SU-DHL-6 (cell line): ENCODE data around the gene THSD4.

ENCODE experiments used
- H2AFZ ChIP-seq: fragments of 200-600 bp; sonication (generic); 2 replicates; pipeline ENCODE4 v1.6.1; 2014; ENCODE audit warnings: low read depth, mild to moderate bottlenecking, moderate library complexity, mixed read lengths, antibody characterized with exemption, low read length; ENCODE audit not compliant: severe bottlenecking
- H3F3A ChIP-seq: fragments of 200-600 bp; shearing (Covaris generic); 2 replicates; pipeline ENCODE4 v1.6.0; 2016; ENCODE audit warnings: antibody characterized with exemption, mild to moderate bottlenecking; ENCODE audit not compliant: insufficient read depth
- H3K27ac ChIP-seq: fragments of 200-600 bp; sonication (generic); 2 replicates; pipeline ENCODE4 v1.5.1; 2016; ENCODE audit warnings: low read depth, mild to moderate bottlenecking, low read length, moderate library complexity, mixed read lengths
- H3K27me3 ChIP-seq: fragments of 200-600 bp; sonication (generic), shearing (Covaris generic); 2 replicates; pipeline ENCODE4 v1.6.0; 2014; ENCODE audit warnings: mild to moderate bottlenecking, low read length
- H3K36me3 ChIP-seq: fragments of 200-600 bp; sonication (generic); 2 replicates; pipeline ENCODE4 v1.6.1; 2014; ENCODE audit warnings: mild to moderate bottlenecking, low read length, mixed read lengths
- H3K4me2 ChIP-seq: fragments of 300-600, 200-600 bp; shearing (Covaris generic), sonication (generic); 2 replicates; pipeline ENCODE4 v1.6.0; 2014; ENCODE audit warnings: low read length, low read depth, mild to moderate bottlenecking; ENCODE audit not compliant: poor library complexity, severe bottlenecking
- H3K4me3 ChIP-seq: fragments of 200-600 bp; sonication (generic); 2 replicates; pipeline ENCODE4 v1.5.1; 2014; ENCODE audit warnings: antibody characterized with exemption, low read length, mild to moderate bottlenecking, mixed read lengths; ENCODE audit not compliant: insufficient read depth, poor library complexity, severe bottlenecking
- H3K79me2 ChIP-seq: fragments of 200-600 bp; sonication (generic); 2 replicates; pipeline ENCODE4 v1.6.1; 2014; ENCODE audit warnings: mild to moderate bottlenecking, low read length, moderate library complexity; ENCODE audit not compliant: insufficient read depth
- H3K9ac ChIP-seq: fragments of 200-600 bp; sonication (generic); 2 replicates; pipeline ENCODE4 v1.7.0; 2014; ENCODE audit warnings: mild to moderate bottlenecking, low read length
- H3K9me2 ChIP-seq: fragments of 200-600 bp; sonication (generic); replicated peaks from 2 replicates; pipeline ENCODE4 v1.6.1; 2014; ENCODE audit warnings: low read length; ENCODE audit not compliant: insufficient read depth
- H3K9me3 ChIP-seq: fragments of 200-600 bp; sonication (generic); 2 replicates; pipeline ENCODE4 v1.6.1; 2014; ENCODE audit warnings: low read length, mixed read lengths; ENCODE audit not compliant: insufficient read depth
- H4K20me1 ChIP-seq: fragments of 200-600 bp; sonication (generic); 2 replicates; pipeline ENCODE4 v1.6.1; 2014; ENCODE audit warnings: low read depth, mild to moderate bottlenecking, antibody characterized with exemption, low read length, moderate library complexity, mixed read lengths
- CTCF ChIP-seq: fragments of 200-600 bp; sonication (generic); IDR thresholded peaks from one replicate; pipeline ENCODE4 v1.5.1; 2017; ENCODE audit warnings: antibody characterized with exemption, mild to moderate bottlenecking, low read length, moderate library complexity; ENCODE audit not compliant: insufficient read depth, poor library complexity, severe bottlenecking
- EZH2phosphoT487 ChIP-seq: fragments of 200-600 bp; sonication (generic), shearing (Covaris generic); conservative IDR thresholded peaks from 2 replicates; pipeline ENCODE4 v1.6.1; 2018; ENCODE audit warnings: mild to moderate bottlenecking, antibody characterized with exemption, low read length, moderate library complexity, mixed read lengths

THSD4 gene

GRCh38 chr15:71508081-71508682 lies 392.9 kb downstream of the THSD4 start:
- Histone ChIP-seq H3K9me3 (no peaks in the 10 kb centered on the region), H3K79me2 (no peaks in the 10 kb centered on the region), H3K9me2 (no peaks in the 10 kb centered on the region), H2AFZ (no peak overlapping the region), H3K27ac (no peak overlapping the region), H3K27me3 (no peaks in the 10 kb centered on the region), H3K4me2 (no peak overlapping the region), H3K36me3 (no peaks in the 10 kb centered on the region), H3F3A (no peaks in the 10 kb centered on the region), H4K20me1 (no peaks in the 10 kb centered on the region), H3K9ac (no peak overlapping the region), H3K4me3 (no peak overlapping the region)
- TF ChIP-seq CTCF: no peak
- no peak for TF ChIP-seq EZH2phosphoT487

- H3K9ac ChIP-seq: no peak overlapping the region
- no peak overlapping the region for H3K4me3 ChIP-seq
- H3K9me2 ChIP-seq: no peaks in the 10 kb centered on the region
- H4K20me1 ChIP-seq: no peaks in the 10 kb centered on the region
- H3F3A ChIP-seq: no peaks in the 10 kb centered on the region
- TF ChIP-seq CTCF (no peak), EZH2phosphoT487 (no peak)
- no peaks in the 10 kb centered on the region for H3K79me2 ChIP-seq
- no peaks in the 10 kb centered on the region for H3K9me3 ChIP-seq
- no peaks in the 10 kb centered on the region for H3K36me3 ChIP-seq
- H2AFZ ChIP-seq: no peak overlapping the region
- H3K27me3 ChIP-seq: no peaks in the 10 kb centered on the region
- no peak overlapping the region for H3K27ac ChIP-seq
- no peak overlapping the region for H3K4me2 ChIP-seq
Measured at GRCh38 chr15:71509139-71509538, 393.9 kb downstream of the THSD4 start.

- no peaks in the 10 kb centered on the region for H3K9me2 ChIP-seq
- H4K20me1 ChIP-seq: no peaks in the 10 kb centered on the region
- no peak for TF ChIP-seq CTCF
- TF ChIP-seq EZH2phosphoT487: no peak
- no peak overlapping the region for H3K9ac ChIP-seq
- no peak overlapping the region for H3K4me3 ChIP-seq
- no peaks in the 10 kb centered on the region for H3K36me3 ChIP-seq
- no peak overlapping the region for H3K27ac ChIP-seq
- no peak overlapping the region for H3K4me2 ChIP-seq
- H3F3A ChIP-seq: no peaks in the 10 kb centered on the region
- H3K79me2 ChIP-seq: no peaks in the 10 kb centered on the region
- H3K27me3 ChIP-seq: no peaks in the 10 kb centered on the region
- H3K9me3 ChIP-seq: no peaks in the 10 kb centered on the region
- no peak overlapping the region for H2AFZ ChIP-seq
Measured at GRCh38 chr15:71510763-71511162, 395.5 kb downstream of the THSD4 start.
